ENCODE results near the gene LRP1. TPM values are rescaled to one million over a fixed set of nuclear protein-coding genes. Genes with fewer than 3 reads are reported as not detected.

LRP1 gene
- total and polyA plus RNA-seq, 2 experiments from 2014 or later, result 26.6 to 145 TPM

DNA sequence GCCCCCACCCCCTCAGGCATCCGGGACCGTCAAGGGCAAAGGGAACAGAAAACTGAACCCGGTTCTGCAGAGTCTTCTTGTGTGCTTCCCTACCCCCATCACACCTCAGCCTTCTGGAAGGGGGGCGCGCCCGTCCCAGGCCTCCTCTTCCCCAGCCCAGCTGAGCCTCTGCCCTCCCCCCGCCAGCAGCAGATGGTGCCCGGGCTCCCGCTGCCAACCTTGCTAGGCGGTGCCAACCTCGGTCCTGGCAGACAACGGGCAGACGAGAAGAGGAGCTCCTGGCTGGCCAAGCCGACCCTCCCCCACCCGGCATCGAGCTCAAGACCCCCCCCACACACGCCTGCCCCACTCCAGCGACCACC lies 114.0 kb downstream of the LRP1 start (continued):
- TF ChIP-seq, protein P1, sequence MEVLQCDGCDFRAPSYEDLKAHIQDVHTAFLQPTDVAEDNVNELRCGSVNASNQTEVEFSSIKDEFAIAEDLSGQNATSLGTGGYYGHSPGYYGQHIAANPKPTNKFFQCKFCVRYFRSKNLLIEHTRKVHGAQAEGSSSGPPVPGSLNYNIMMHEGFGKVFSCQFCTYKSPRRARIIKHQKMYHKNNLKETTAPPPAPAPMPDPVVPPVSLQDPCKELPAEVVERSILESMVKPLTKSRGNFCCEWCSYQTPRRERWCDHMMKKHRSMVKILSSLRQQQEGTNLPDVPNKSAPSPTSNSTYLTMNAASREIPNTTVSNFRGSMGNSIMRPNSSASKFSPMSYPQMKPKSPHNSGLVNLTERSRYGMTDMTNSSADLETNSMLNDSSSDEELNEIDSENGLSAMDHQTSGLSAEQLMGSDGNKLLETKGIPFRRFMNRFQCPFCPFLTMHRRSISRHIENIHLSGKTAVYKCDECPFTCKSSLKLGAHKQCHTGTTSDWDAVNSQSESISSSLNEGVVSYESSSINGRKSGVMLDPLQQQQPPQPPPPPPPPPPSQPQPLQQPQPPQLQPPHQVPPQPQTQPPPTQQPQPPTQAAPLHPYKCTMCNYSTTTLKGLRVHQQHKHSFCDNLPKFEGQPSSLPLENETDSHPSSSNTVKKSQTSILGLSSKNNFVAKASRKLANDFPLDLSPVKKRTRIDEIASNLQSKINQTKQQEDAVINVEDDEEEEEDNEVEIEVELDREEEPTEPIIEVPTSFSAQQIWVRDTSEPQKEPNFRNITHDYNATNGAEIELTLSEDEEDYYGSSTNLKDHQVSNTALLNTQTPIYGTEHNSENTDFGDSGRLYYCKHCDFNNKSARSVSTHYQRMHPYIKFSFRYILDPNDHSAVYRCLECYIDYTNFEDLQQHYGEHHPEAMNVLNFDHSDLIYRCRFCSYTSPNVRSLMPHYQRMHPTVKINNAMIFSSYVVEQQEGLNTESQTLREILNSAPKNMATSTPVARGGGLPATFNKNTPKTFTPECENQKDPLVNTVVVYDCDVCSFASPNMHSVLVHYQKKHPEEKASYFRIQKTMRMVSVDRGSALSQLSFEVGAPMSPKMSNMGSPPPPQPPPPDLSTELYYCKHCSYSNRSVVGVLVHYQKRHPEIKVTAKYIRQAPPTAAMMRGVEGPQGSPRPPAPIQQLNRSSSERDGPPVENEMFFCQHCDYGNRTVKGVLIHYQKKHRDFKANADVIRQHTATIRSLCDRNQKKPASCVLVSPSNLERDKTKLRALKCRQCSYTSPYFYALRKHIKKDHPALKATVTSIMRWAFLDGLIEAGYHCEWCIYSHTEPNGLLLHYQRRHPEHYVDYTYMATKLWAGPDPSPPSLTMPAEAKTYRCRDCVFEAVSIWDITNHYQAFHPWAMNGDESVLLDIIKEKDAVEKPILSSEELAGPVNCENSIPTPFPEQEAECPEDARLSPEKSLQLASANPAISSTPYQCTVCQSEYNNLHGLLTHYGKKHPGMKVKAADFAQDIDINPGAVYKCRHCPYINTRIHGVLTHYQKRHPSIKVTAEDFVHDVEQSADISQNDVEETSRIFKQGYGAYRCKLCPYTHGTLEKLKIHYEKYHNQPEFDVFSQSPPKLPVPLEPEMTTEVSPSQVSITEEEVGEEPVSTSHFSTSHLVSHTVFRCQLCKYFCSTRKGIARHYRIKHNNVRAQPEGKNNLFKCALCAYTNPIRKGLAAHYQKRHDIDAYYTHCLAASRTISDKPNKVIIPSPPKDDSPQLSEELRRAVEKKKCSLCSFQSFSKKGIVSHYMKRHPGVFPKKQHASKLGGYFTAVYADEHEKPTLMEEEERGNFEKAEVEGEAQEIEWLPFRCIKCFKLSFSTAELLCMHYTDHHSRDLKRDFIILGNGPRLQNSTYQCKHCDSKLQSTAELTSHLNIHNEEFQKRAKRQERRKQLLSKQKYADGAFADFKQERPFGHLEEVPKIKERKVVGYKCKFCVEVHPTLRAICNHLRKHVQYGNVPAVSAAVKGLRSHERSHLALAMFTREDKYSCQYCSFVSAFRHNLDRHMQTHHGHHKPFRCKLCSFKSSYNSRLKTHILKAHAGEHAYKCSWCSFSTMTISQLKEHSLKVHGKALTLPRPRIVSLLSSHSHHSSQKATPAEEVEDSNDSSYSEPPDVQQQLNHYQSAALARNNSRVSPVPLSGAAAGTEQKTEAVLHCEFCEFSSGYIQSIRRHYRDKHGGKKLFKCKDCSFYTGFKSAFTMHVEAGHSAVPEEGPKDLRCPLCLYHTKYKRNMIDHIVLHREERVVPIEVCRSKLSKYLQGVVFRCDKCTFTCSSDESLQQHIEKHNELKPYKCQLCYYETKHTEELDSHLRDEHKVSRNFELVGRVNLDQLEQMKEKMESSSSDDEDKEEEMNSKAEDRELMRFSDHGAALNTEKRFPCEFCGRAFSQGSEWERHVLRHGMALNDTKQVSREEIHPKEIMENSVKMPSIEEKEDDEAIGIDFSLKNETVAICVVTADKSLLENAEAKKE (CRISPR knock-in tag; IDR thresholded peaks at IDR 0.05), result no peak
- TF ChIP-seq JUNB (IDR thresholded peaks at IDR 0.05; ENCODE audit: unreplicated experiment) (no peak), EZH2phosphoT487 (IDR thresholded peaks at IDR 0.05; ENCODE audit: unreplicated experiment) (no peak)

DNA sequence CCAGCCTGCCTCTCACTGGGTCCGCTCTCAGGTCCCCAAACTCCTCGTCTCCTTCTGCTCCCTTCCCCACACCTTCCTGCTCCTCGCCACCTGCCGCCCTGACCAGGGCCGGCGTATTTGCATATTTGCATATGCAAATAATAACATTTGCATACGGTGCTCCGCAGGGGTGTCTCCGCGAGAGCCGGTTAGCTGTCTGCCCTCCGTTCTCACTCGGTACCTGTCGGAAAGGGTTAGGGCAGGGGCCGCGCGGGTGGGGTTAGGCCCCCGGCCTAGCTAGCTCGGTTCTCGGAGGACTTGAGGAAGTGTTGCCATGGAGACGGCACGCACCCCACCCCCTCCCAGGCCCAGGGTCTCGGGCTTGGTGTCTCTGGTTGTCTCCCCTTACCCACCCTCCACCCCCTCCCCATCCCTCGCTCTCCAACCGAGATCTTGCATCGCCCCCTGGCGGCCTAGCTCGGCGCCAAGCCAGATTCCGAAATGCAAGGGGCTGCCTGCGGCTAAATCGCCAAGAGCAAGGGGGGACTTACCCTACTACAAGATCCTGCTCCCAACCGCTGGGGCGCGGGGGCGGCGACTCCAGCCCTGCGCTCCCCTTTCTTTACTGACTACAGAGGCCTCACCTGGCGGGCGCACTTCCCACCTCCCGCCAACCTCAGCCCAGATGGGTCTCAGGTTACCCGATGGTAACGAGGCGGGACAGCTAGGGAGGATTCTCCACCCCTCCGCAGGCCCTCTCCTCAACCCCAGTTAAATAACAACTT lies 114.6 kb downstream of the LRP1 start:
- Mint-ChIP-seq H3K4me3 (peak overlapping the region; percentile 79), H3K27ac (peak overlapping the region; percentile 82; the same call in 1 of the 2 replicates), H3K9me3 (no peaks in the 10 kb centered on the region), H3K27me3 (ENCODE audit: insufficient read depth, low read depth, poor library complexity) (peaks cover 75% of the 10 kb centered on the region), H3K4me1 (peaks cover 57% of the 10 kb centered on the region), H3K36me3 (ENCODE audit: low read depth) (no peaks in the 10 kb centered on the region; the same call in 2 of the 3 replicates)
- no peak overlapping the region for H3K27ac ChIP-seq (ENCODE audit: low read depth)
- peaks cover 39% of the 10 kb centered on the region for H3K4me1 ChIP-seq (ENCODE audit: insufficient read depth)
- no peaks in the 10 kb centered on the region; the same call in 1 of the 2 replicates for H4K20me1 ChIP-seq (replicated peaks; ENCODE audit: insufficient read depth)
- peak overlapping the region; percentile 14; the same call in 1 of the 2 replicates for H2AFZ ChIP-seq
- H3F3A ChIP-seq (replicated peaks; ENCODE audit: low read depth), result peaks cover 11% of the 10 kb centered on the region
- peak overlapping the region; percentile 85 for H3K4me3 ChIP-seq
- H3K79me2 ChIP-seq (replicated peaks; ENCODE audit: insufficient read depth), result no peaks in the 10 kb centered on the region
- DNase-seq (ENCODE audit: low spot score) (peak; percentile 96), ATAC-seq (peak; percentile 28)
- H3K4me2 ChIP-seq, result peak overlapping the region; percentile 99
- no peaks in the 10 kb centered on the region for H3K36me3 ChIP-seq (ENCODE audit: insufficient read depth)
- peaks cover 63% of the 10 kb centered on the region for H3K27me3 ChIP-seq (ENCODE audit: insufficient read depth)
- no peak for TF ChIP-seq ZNF331 (CRISPR knock-in tag; IDR thresholded peaks at IDR 0.05; ENCODE audit: low read depth)
- TF ChIP-seq, protein P2, sequence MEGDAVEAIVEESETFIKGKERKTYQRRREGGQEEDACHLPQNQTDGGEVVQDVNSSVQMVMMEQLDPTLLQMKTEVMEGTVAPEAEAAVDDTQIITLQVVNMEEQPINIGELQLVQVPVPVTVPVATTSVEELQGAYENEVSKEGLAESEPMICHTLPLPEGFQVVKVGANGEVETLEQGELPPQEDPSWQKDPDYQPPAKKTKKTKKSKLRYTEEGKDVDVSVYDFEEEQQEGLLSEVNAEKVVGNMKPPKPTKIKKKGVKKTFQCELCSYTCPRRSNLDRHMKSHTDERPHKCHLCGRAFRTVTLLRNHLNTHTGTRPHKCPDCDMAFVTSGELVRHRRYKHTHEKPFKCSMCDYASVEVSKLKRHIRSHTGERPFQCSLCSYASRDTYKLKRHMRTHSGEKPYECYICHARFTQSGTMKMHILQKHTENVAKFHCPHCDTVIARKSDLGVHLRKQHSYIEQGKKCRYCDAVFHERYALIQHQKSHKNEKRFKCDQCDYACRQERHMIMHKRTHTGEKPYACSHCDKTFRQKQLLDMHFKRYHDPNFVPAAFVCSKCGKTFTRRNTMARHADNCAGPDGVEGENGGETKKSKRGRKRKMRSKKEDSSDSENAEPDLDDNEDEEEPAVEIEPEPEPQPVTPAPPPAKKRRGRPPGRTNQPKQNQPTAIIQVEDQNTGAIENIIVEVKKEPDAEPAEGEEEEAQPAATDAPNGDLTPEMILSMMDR (conservative IDR thresholded peaks at IDR 0.05; ENCODE audit: low read depth in 2 of 2), result peak; percentile 77 to 81
- no peak for TF ChIP-seq JUNB (IDR thresholded peaks at IDR 0.05; ENCODE audit: unreplicated experiment)
- no peaks in the 10 kb centered on the region for H3K9me2 ChIP-seq (ENCODE audit: insufficient read depth)
